NT2/D1 (cell line): ENCODE data around the gene GLIS1.

Experiments
- DNase-seq: peaks from one replicate; pipeline ENCODE4 v3.0.0-alpha.2; 2011; ENCODE audit warnings: low read depth, low spot score
- H3K27me3 ChIP-seq: 2 replicates; pipeline ENCODE4 v1.6.0; 2011; ENCODE audit warnings: mild to moderate bottlenecking; ENCODE audit not compliant: insufficient read length, insufficient read depth
- H3K36me3 ChIP-seq: 2 replicates; pipeline ENCODE4 v1.6.1; 2011; ENCODE audit warnings: mild to moderate bottlenecking, low read length, mixed read lengths; ENCODE audit not compliant: insufficient read depth, insufficient read length
- H3K4me1 ChIP-seq: 2 replicates; pipeline ENCODE4 v1.5.1; 2011; ENCODE audit not compliant: insufficient read depth, insufficient read length
- H3K4me3 ChIP-seq: 2 replicates; pipeline ENCODE4 v1.5.1; 2011; ENCODE audit warnings: low read depth; ENCODE audit not compliant: insufficient read length
- H3K9ac ChIP-seq: 2 replicates; pipeline ENCODE4 v1.6.0; 2011; ENCODE audit warnings: low read depth; ENCODE audit not compliant: insufficient read length
- H3K9me3 ChIP-seq: 2 replicates; pipeline ENCODE4 v1.5.1; 2011; ENCODE audit warnings: mild to moderate bottlenecking, low read length; ENCODE audit not compliant: insufficient read depth
- SUZ12 ChIP-seq: IDR thresholded peaks from 2 replicates; pipeline ENCODE4 v1.6.1; 2011; ENCODE audit not compliant: insufficient read length, insufficient read depth; ENCODE audit errors: extremely low read depth
- YY1 ChIP-seq: IDR thresholded peaks from 2 replicates; pipeline ENCODE4 v1.6.1; 2011; ENCODE audit not compliant: insufficient read length, insufficient read depth
- ZNF274 ChIP-seq: IDR thresholded peaks from 2 replicates; pipeline ENCODE4 v1.6.1; 2011; ENCODE audit warnings: mild to moderate bottlenecking, low read depth, low read length

The GLIS1 gene

DNA sequence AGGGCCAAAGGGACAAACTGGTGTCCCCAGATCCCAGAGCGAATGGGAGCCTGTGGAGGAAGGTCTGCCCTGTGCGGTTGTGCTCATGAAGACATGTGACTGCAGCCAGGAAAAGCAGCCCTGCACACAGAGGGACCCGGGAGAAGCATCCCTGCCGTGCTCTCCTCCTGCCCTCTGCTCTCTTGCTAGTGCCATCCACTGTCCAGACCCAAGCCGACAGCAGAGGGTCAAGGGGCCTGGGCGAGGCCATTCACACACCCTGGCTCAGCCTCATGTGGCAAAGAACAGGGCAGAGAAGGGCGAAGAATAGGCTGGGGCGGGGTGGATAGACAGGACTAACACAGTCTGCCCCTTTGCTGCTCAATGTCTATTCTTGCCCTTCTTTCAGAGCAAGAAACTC lies 262.4 kb downstream of the GLIS1 start:
- H3K4me3 ChIP-seq: no peak overlapping the region
- H3K9ac ChIP-seq: no peak overlapping the region
- no peaks in the 10 kb centered on the region for H3K36me3 ChIP-seq
- DNase-seq: no peak
- no peak for TF ChIP-seq ZNF274
- no peak for TF ChIP-seq SUZ12
- TF ChIP-seq YY1: no peak
- H3K27me3 ChIP-seq: peaks cover 9% of the 10 kb centered on the region
- H3K9me3 ChIP-seq: no peaks in the 10 kb centered on the region
- peaks cover 5% of the 10 kb centered on the region for H3K4me1 ChIP-seq

DNA sequence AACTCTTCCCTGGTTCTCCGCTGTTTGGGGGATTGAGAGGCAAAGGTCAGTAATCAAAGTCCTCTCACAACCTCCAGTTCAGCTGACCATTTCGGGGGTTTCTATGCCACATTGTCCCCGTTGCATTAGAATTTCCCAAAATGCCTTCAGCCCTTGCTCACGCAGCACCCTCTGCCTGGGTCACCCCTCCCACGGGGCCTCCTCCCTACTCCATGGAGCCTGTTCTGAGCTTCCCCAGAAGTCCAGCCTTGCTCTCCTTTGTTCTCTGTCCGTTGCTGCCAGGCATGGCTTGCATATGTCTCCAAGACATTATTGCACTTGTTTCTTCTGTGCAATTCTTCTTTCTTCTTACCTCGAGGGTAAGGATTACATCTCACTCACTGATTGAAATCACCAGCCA lies 263.3 kb downstream of the GLIS1 start:
- no peak for DNase-seq
- Histone ChIP-seq H3K36me3 (no peaks in the 10 kb centered on the region), H3K4me3 (no peak overlapping the region), H3K27me3 (peaks cover 12% of the 10 kb centered on the region), H3K9ac (no peak overlapping the region), H3K9me3 (peaks cover 9% of the 10 kb centered on the region; the same call in 1 of the 2 replicates), H3K4me1 (peaks cover 6% of the 10 kb centered on the region)
- TF ChIP-seq ZNF274 (no peak), YY1 (no peak), SUZ12 (no peak)

DNA sequence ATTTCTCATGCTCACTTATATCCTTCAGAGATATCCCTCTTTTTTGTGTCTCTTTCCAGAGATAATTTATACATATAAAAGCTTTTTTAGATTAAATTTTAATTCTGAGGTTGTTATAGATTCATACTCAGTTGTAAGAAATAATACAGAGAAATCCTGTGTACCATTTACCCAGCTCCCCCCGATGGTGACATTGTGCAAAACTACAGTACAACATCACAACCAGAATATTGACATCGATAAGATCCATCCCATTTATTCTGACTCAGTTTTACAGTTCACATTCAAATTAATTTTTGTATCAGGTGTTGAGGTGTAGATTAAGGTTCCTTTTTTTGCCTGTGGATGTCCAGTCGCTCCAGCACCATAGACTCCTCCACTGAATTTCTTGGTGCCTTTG lies 265.5 kb downstream of the GLIS1 start:
- Histone ChIP-seq H3K9me3 (peaks cover 20% of the 10 kb centered on the region; the same call in 1 of the 2 replicates), H3K9ac (no peak overlapping the region), H3K4me1 (peaks cover 10% of the 10 kb centered on the region), H3K4me3 (no peak overlapping the region), H3K27me3 (peaks cover 12% of the 10 kb centered on the region), H3K36me3 (no peaks in the 10 kb centered on the region)
- no peak for TF ChIP-seq YY1
- no peak for TF ChIP-seq ZNF274
- TF ChIP-seq SUZ12: no peak
- no peak for DNase-seq

DNA sequence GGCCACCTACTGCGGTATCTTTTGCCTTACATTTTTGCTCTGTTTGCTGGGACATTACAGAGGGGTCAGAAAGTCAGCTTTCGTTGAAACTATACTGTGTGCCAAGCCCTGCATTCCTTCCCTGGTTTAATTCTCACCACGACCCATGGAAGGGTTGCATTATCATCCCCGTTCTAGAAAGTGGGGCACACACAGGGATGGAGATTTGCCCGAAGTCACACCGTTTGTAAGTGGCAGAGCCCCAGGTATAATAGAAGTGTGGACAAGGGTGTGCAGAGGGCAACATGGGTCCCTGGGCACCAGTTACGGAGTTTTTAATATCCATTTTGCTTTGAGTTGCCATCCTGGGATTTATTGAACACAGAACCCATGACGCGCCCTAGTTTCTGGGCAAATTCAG lies 268.0 kb downstream of the GLIS1 start:
- peaks cover 8% of the 10 kb centered on the region for H3K4me1 ChIP-seq
- peaks cover 20% of the 10 kb centered on the region; the same call in 1 of the 2 replicates for H3K9me3 ChIP-seq
- H3K9ac ChIP-seq: no peak overlapping the region
- TF ChIP-seq YY1: no peak
- TF ChIP-seq SUZ12: no peak
- no peak for TF ChIP-seq ZNF274
- no peak for DNase-seq
- H3K27me3 ChIP-seq: peaks cover 2% of the 10 kb centered on the region
- H3K36me3 ChIP-seq: no peaks in the 10 kb centered on the region
- no peak overlapping the region for H3K4me3 ChIP-seq

DNA sequence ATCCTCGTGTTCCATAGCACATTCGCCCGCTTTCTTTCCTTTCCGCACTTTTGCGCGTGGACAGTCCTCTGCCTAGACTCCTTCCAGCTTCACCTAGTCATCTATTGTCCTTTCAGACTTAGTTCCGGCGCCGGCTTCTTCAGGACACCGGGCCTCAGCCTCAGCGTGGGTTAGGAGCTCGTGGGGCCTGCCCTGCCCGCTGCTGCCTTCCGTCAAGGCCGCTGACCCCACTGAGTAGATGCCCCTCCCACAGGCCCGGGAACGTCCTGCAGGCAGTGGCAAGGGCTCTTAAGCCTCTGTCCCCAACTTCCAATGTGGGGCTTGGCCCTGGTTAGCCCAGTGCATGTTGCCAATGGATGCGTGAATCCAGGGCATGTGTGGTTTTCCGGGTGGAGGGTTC lies 268.4 kb downstream of the GLIS1 start:
- Histone ChIP-seq H3K4me3 (no peak overlapping the region), H3K9ac (peak overlapping the region; percentile 59), H3K9me3 (peaks cover 20% of the 10 kb centered on the region; the same call in 1 of the 2 replicates), H3K27me3 (peaks cover 2% of the 10 kb centered on the region), H3K36me3 (no peaks in the 10 kb centered on the region), H3K4me1 (peaks cover 5% of the 10 kb centered on the region)
- TF ChIP-seq ZNF274: no peak
- no peak for TF ChIP-seq SUZ12
- TF ChIP-seq YY1: peak; percentile 4
- no peak for DNase-seq

DNA sequence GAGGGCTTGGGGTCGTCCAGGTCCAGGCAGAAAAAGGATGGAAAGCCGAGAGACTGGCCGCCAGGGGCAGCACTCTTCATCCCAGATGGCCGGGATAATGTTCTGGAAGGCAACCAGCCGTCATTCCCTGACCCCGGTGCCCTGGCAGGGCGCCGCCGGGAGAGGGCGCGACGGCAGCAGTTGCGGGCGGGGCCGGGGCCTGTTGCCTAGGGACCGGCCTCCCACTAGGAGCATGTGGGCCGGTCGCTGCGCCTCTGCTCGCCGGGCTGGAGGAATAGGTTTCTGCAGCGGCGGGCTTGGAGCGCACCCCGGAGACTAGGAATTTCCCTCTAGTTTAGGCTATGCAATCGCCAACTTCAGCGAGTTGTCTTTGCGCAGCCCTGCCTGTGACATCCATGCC lies 268.8 kb downstream of the GLIS1 start:
- H3K4me3 ChIP-seq: no peak overlapping the region
- H3K9me3 ChIP-seq: peaks cover 20% of the 10 kb centered on the region; the same call in 1 of the 2 replicates
- peak overlapping the region; percentile 59 for H3K9ac ChIP-seq
- no peaks in the 10 kb centered on the region for H3K36me3 ChIP-seq
- peaks cover 2% of the 10 kb centered on the region for H3K27me3 ChIP-seq
- H3K4me1 ChIP-seq: peaks cover 5% of the 10 kb centered on the region
- DNase-seq: peak; percentile 82
- no peak for TF ChIP-seq ZNF274
- TF ChIP-seq YY1: peak; percentile 9

DNA sequence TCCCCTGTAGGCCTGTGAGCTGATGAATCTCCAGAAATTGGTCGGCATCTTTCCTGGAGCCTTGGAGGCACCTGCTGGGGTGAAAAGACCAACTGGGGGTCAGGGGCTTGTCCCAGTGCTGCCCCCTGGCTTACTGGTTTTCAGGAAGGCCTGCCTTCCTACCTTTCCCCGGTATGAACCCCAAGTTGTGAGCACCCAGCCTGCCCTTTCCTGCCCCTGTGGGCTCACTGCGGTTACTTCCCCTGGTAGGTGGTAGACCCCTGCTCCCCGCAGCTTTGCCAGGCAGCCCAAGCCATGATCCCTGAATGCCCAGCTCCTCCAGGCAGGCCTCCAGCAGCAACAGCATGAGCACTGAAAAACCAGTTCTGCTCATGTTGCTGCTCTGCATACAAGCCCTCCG lies 269.6 kb downstream of the GLIS1 start:
- no peak for TF ChIP-seq ZNF274
- TF ChIP-seq SUZ12: no peak
- TF ChIP-seq YY1: no peak
- no peak overlapping the region for H3K9ac ChIP-seq
- H3K4me3 ChIP-seq: no peak overlapping the region
- H3K27me3 ChIP-seq: peaks cover 2% of the 10 kb centered on the region
- H3K9me3 ChIP-seq: peaks cover 20% of the 10 kb centered on the region; the same call in 1 of the 2 replicates
- H3K4me1 ChIP-seq: peaks cover 5% of the 10 kb centered on the region
- no peak for DNase-seq
- H3K36me3 ChIP-seq: no peaks in the 10 kb centered on the region

DNA sequence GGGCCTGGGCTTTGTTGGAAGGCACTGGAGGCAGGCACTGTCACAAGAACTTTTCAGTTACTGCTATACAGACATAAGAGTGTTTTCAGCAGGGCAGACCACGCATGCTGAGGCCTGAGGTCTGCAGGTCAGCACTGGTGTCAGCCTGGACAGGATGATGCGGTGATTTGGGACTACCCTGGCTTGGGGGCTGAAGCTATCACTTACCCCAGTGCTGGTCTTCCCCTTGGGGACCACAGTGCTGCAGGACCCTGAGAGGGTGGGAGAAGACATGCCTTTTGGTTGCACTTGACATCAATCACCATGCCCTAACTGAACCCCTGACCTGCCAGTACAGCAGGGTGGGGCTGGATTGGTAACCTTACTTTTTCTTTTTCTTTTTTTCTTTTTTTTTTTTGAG lies 270.6 kb downstream of the GLIS1 start:
- no peak overlapping the region for H3K4me3 ChIP-seq
- peaks cover 2% of the 10 kb centered on the region for H3K27me3 ChIP-seq
- H3K9me3 ChIP-seq: peaks cover 20% of the 10 kb centered on the region; the same call in 1 of the 2 replicates
- H3K9ac ChIP-seq: no peak overlapping the region
- TF ChIP-seq SUZ12: no peak
- TF ChIP-seq ZNF274: no peak
- no peak for TF ChIP-seq YY1
- H3K4me1 ChIP-seq: peaks cover 5% of the 10 kb centered on the region
- no peak for DNase-seq
- H3K36me3 ChIP-seq: no peaks in the 10 kb centered on the region
